Measurements from ENCODE around the gene QDPR. TPM values are rescaled to one million over a fixed set of nuclear protein-coding genes. Genes with fewer than 3 reads are reported as not detected.

QDPR gene
- total RNA-seq, 1 donor from 2014 or later: 53.6 TPM

DNA sequence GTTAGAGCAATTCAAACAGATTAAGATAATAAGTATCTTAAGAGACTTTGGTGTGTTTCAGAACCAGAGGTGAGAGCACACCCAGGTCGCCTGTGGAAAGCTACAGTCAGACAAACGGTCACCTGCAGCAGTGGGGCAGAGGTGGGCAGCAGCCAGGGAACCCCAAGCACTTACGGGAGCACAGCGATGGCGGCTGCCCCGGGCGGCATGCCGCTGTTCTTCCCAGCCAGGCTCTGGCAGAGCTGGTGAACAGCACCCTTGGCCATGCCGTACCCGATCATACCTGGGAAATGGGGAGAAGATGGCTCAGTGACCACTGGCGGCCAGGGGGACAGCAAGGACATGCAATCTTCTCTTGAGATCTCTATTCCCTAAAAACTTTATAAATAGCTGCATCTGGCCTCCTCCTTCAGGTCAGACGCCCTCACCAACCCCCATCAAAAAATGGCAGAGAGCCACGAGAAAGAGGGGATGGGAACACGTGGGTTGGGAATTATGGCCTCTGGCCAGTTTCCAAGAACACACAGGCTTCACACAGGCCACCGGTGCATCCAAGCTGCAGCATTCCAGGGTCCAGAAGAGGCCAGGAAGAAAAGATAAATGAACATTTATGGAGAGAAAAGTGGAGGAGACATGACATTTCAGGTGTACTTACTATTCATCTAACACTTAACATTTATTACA, 19.7 kb downstream of the QDPR start:
- Mint-ChIP-seq H3K27ac (ENCODE audit: unreplicated experiment) (peak overlapping the region; percentile 44), H3K27me3 (ENCODE audit: low read depth, unreplicated experiment) (no peaks in the 10 kb centered on the region), H3K4me1 (ENCODE audit: low read depth, unreplicated experiment) (peaks cover 16% of the 10 kb centered on the region), H3K36me3 (ENCODE audit: low read depth, unreplicated experiment) (peaks cover 29% of the 10 kb centered on the region), H3K9me3 (ENCODE audit: unreplicated experiment) (no peaks in the 10 kb centered on the region), H3K4me3 (ENCODE audit: unreplicated experiment) (no peak overlapping the region)
- no peak for DNase-seq (ENCODE audit: low read depth)
- Histone ChIP-seq H3K9me3 (ENCODE audit: insufficient read depth, low read depth, low read length) (no peaks in the 10 kb centered on the region), H3K9ac (ENCODE audit: low read length) (no peak overlapping the region), H3K4me3 (ENCODE audit: insufficient read depth, low read depth, low read length) (no peak overlapping the region), H3K79me2 (ENCODE audit: insufficient read depth, low read length) (peaks cover 4% of the 10 kb centered on the region), H3K4me1 (ENCODE audit: insufficient read depth, low read length) (peaks cover 12% of the 10 kb centered on the region), H3K36me3 (ENCODE audit: insufficient read depth, low read length) (peaks cover 19% of the 10 kb centered on the region), H3K27me3 (ENCODE audit: insufficient read depth, low read length) (no peaks in the 10 kb centered on the region), H2AFZ (ENCODE audit: low read depth, low read length) (no peak overlapping the region), H3K4me2 (ENCODE audit: low read length) (no peak overlapping the region), H3K27ac (ENCODE audit: low read depth, low read length) (no peak overlapping the region), H4K20me1 (ENCODE audit: insufficient read depth, low read length) (no peaks in the 10 kb centered on the region)
- TF ChIP-seq EZH2 (IDR thresholded peaks at IDR 0.05; ENCODE audit: insufficient read depth, low read length): no peak
- TF ChIP-seq, protein P1, sequence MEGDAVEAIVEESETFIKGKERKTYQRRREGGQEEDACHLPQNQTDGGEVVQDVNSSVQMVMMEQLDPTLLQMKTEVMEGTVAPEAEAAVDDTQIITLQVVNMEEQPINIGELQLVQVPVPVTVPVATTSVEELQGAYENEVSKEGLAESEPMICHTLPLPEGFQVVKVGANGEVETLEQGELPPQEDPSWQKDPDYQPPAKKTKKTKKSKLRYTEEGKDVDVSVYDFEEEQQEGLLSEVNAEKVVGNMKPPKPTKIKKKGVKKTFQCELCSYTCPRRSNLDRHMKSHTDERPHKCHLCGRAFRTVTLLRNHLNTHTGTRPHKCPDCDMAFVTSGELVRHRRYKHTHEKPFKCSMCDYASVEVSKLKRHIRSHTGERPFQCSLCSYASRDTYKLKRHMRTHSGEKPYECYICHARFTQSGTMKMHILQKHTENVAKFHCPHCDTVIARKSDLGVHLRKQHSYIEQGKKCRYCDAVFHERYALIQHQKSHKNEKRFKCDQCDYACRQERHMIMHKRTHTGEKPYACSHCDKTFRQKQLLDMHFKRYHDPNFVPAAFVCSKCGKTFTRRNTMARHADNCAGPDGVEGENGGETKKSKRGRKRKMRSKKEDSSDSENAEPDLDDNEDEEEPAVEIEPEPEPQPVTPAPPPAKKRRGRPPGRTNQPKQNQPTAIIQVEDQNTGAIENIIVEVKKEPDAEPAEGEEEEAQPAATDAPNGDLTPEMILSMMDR (IDR thresholded peaks at IDR 0.05; ENCODE audit: insufficient read depth, low read depth, low read length): no peak
- no peak for FAIRE-seq

DNA sequence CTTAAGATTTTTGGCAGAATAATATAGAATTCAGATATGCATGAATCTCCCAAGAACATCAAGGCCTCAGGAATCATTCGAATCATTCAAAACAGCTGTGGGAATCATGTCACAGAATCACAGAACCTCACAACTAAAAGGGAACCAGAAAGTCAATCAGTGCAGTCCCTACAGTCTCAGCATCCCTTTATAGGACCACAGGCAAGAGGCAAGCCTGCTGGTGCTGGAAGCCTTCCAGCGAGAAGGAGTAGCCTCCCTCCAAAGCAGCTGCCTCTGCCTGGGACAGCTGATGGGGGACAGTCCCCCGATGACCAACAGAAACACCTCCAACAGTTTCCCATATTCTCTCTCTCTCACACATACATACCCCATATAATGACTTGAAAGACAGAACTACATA, 20.7 kb downstream of the QDPR start:
- no peak overlapping the region for H3K4me3 ChIP-seq (ENCODE audit: insufficient read depth, low read depth, low read length)
- H3K27me3 ChIP-seq (ENCODE audit: insufficient read depth, low read length): no peaks in the 10 kb centered on the region

More for the DNA sequence above, 20.7 kb downstream of the QDPR start:
- no peaks in the 10 kb centered on the region for H3K9me3 ChIP-seq (ENCODE audit: insufficient read depth, low read depth, low read length)
- peaks cover 27% of the 10 kb centered on the region for H3K36me3 ChIP-seq (ENCODE audit: insufficient read depth, low read length)
- H3K27ac ChIP-seq (ENCODE audit: low read depth, low read length): no peak overlapping the region
- no peak overlapping the region for H3K4me2 ChIP-seq (ENCODE audit: low read length)
- DNase-seq (ENCODE audit: low read depth) (no peak), FAIRE-seq (no peak)
- no peaks in the 10 kb centered on the region for H4K20me1 ChIP-seq (ENCODE audit: insufficient read depth, low read length)
- peaks cover 16% of the 10 kb centered on the region for H3K4me1 Mint-ChIP-seq (ENCODE audit: low read depth, unreplicated experiment)
- H3K27ac Mint-ChIP-seq (ENCODE audit: unreplicated experiment): no peak overlapping the region
- H3K9me3 Mint-ChIP-seq (ENCODE audit: unreplicated experiment): no peaks in the 10 kb centered on the region
- TF ChIP-seq, protein P1 (IDR thresholded peaks at IDR 0.05; ENCODE audit: insufficient read depth, low read depth, low read length): no peak
- no peak for TF ChIP-seq EZH2 (IDR thresholded peaks at IDR 0.05; ENCODE audit: insufficient read depth, low read length)
- peaks cover 12% of the 10 kb centered on the region for H3K4me1 ChIP-seq (ENCODE audit: insufficient read depth, low read length)
- H3K79me2 ChIP-seq (ENCODE audit: insufficient read depth, low read length): peaks cover 4% of the 10 kb centered on the region
- no peak overlapping the region for H2AFZ ChIP-seq (ENCODE audit: low read depth, low read length)
- H3K27me3 Mint-ChIP-seq (ENCODE audit: low read depth, unreplicated experiment): no peaks in the 10 kb centered on the region
- no peak overlapping the region for H3K9ac ChIP-seq (ENCODE audit: low read length)
- peaks cover 35% of the 10 kb centered on the region for H3K36me3 Mint-ChIP-seq (ENCODE audit: low read depth, unreplicated experiment)
- H3K4me3 Mint-ChIP-seq (ENCODE audit: unreplicated experiment): no peak overlapping the region

All from astrocyte (in vitro differentiated cells and primary cell).